ENCODE measurements around the gene MEGF8.

Gene MEGF8

DNA sequence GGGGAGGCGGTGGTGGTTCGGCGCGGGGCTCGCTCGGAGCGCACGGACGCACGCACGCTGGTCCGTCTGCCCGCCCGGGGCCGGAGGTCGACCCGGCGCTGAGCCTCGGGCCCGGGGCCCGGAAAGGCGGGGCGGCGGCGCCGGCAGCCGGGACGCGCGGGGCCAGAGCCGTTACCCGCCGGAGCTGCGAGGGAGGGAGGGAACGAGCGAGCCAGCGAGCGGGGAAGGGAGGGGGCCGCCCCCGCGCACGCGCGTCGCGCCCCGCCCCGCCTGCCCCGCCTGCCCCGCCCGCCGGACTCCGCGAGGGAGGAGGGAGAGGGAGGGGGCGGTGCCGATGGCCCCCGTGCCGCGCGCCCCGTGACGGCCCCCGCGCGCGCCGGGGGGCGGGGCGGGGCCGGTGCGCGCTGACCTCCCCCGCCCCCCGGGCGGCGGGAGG lies 41.4 kb upstream of the MEGF8 start:
- peak overlapping the region; percentile 52; the same call in 1 of the 2 replicates for H3K4me3 ChIP-seq (ENCODE audit: low read depth, low read length)
- TF ChIP-seq, protein P1, sequence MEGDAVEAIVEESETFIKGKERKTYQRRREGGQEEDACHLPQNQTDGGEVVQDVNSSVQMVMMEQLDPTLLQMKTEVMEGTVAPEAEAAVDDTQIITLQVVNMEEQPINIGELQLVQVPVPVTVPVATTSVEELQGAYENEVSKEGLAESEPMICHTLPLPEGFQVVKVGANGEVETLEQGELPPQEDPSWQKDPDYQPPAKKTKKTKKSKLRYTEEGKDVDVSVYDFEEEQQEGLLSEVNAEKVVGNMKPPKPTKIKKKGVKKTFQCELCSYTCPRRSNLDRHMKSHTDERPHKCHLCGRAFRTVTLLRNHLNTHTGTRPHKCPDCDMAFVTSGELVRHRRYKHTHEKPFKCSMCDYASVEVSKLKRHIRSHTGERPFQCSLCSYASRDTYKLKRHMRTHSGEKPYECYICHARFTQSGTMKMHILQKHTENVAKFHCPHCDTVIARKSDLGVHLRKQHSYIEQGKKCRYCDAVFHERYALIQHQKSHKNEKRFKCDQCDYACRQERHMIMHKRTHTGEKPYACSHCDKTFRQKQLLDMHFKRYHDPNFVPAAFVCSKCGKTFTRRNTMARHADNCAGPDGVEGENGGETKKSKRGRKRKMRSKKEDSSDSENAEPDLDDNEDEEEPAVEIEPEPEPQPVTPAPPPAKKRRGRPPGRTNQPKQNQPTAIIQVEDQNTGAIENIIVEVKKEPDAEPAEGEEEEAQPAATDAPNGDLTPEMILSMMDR (IDR thresholded peaks at IDR 0.05; ENCODE audit: low read depth, low read length, missing control alignments) = no peak
- DNase-seq (ENCODE audit: low read depth) = no peak

DNA sequence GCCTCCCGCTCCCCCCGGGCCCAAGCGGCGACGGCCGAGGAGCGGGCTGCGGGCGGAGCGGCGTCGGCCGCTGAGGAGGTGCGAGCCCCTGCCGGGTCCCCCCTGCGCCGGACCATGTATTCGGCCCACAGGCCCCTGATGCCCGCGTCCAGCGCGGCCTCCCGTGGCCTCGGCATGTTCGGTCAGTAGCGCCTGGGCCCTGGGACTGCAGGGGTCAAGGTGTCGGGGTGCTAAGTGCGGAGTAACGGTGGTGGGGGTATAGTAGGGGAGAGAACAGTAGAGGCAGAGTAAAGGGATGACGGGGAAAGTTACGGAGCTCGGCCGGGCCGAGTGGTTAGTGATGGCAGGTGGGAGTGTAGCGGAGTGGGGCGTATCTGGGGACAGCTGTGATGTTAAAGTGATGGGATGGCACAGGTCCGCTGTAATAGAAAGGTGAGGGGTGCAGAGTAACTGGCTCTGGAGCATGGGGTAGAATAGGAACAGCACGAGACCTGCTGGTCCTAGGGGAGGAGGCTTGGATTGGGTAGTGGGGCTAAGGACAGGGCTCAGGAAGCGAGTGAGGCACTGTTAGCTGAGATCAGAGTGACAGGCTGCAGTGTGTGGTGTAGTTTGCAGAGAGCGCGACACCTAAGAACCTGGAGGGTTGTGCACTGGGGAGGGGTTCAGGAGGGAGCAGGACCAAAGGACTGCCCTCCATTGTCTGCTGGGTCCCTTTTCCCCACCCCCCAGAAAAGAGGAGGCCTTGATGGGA lies 40.7 kb upstream of the MEGF8 start:
- peak overlapping the region; percentile 70 for H3K4me3 ChIP-seq (ENCODE audit: low read depth, low read length)
- TF ChIP-seq, protein P1 (IDR thresholded peaks at IDR 0.05; ENCODE audit: low read depth, low read length, missing control alignments) = no peak
- no peak for DNase-seq (ENCODE audit: low read depth)

DNA sequence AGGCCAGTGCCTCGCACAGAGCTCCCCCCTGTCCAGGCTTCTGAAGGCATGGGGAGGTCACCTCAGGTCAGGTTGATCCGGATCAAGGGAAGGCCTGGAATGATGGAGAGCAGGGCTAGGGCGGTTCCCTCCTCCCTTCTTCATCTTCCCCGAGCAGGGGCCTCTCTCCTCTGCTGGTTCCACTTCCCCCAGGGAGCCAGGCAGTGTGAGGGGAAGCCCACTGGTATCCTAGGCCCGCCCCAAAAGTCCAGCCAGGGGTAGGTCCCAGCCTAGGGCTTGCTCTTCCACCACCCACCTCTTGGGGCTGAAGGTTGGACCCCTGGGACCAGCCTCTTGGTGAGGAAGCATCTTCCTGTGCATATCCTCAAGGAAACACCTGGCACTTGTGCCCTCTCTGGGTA lies 39.9 kb upstream of the MEGF8 start:
- TF ChIP-seq, protein P1 (IDR thresholded peaks at IDR 0.05; ENCODE audit: low read depth, low read length, missing control alignments) = no peak
- DNase-seq (ENCODE audit: low read depth) = no peak
- H3K4me3 ChIP-seq (ENCODE audit: low read depth, low read length) = peak overlapping the region; percentile 70

DNA sequence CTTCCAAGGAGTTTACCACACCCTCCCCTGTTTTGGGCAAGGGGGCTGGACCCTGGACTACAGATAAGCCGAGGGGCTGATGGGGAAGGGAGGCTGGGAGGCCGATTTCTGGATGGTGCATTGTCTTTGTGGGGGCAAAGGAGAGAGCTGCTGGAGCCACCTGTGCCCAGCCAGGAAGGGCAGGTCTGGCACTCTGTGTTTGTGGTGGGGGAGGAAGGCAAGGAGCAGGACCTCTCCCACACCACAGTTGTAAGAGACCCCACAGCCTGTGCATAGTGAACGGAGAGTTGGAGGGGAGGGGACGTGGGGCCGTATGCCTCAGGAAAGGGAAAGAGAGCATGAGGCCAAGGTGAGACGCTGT lies 39.5 kb upstream of the MEGF8 start:
- TF ChIP-seq, protein P1 (IDR thresholded peaks at IDR 0.05; ENCODE audit: low read depth, low read length, missing control alignments) = no peak

DNA sequence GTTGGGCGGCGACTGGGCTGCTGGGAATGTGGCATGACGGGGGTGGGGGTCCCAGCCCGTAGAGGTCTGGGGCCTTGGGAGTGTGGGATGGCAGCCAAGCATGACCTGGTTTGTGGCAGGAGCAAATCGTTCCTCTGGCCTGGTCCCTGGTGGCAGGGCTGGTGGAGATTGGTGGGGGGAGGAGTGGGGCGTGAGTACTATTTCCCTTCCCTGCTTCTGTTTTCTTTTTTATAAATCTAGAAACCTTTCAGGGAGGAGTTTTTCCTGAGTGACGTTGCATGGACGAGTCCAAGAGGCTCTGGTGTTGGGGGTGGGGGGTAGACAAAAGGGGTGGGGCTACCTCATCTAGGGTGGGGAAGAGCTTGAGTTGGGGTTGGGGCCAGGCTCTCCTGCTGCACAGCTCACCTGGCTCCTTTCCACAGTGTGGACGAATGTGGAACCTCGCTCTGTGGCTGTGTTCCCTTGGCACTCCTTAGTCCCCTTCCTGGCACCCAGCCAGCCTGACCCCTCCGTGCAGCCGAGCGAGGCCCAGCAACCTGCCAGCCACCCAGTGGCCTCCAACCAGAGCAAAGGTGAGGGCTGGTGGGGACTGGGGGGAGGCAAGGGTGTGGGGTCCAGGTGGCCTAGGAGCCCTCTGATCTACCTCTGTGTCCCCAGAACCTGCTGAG lies 39.0 kb upstream of the MEGF8 start:
- DNase-seq (ENCODE audit: low read depth) = no peak
- no peak overlapping the region for H3K4me3 ChIP-seq (ENCODE audit: low read depth, low read length)
- TF ChIP-seq, protein P1 (IDR thresholded peaks at IDR 0.05; ENCODE audit: low read depth, low read length, missing control alignments) = no peak

More for the DNA sequence above, 39.5 kb upstream of the MEGF8 start:
- no peak for DNase-seq (ENCODE audit: low read depth)
- peak overlapping the region; percentile 70; the same call in 1 of the 2 replicates for H3K4me3 ChIP-seq (ENCODE audit: low read depth, low read length)

DNA sequence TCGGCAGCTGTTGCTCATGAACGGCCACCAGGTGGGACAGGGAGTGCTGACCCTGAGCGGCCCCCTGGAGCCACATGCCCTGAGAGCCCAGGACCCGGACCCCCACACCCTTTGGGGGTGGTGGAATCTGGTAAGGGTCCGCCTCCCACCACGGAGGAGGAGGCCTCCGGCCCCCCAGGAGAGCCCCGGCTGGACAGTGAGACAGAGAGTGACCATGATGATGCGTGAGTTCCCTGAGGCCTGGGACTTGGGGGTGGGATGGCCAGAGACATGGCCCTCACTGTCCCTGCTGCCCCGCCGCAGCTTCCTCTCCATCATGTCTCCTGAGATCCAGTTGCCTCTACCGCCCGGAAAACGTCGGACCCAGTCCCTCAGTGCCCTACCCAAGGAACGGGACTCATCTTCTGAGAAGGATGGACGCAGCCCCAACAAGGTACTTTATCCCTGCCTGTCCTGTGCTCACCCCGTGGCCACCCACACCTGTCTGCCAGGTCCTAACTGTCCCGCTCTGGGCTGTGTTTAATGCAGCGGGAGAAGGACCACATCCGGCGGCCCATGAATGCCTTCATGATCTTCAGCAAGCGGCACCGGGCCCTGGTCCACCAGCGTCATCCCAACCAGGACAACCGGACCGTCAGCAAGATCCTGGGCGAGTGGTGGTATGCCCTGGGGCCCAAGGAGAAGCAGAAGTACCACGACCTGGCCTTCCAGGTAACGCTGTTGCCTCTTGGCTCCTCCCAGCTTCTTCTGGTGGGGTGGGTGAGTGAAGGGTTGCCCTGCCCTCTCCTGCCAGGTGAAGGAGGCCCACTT lies 38.2 kb upstream of the MEGF8 start:
- H3K4me3 ChIP-seq (ENCODE audit: low read depth, low read length) = no peak overlapping the region
- DNase-seq (ENCODE audit: low read depth) = no peak
- TF ChIP-seq, protein P1 (IDR thresholded peaks at IDR 0.05; ENCODE audit: low read depth, low read length, missing control alignments) = no peak

Measured in GM12864 (cell line).